ENCODE data around the gene GRM5. TPM values are rescaled to one million over a fixed set of nuclear protein-coding genes. Genes with fewer than 3 reads are reported as not detected.

The GRM5 gene
- total RNA-seq, 4 donors from 2014 or later, result 0.16 to 0.44 (median 0.19) TPM; not detected in 1

DNA sequence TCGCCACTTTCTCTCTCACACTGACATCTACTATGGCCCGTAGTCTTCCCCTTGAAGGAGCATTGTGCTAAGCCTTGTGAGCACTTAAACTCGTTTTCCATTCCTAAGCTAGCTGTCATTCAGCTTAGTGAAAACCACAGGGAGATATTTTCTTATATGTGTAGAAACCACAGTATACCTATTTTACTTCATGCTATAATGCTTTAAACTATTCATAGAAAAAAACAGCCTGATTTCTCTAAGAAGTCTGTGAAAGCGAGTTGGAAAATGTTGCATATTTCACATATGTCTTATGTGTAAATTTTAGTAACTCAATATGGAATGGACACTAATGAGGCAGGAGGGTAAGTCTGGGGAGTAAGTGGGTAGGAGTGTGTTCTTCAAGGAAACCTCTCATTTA, 534.0 kb downstream of the GRM5 start:
- TF ChIP-seq, protein P1, sequence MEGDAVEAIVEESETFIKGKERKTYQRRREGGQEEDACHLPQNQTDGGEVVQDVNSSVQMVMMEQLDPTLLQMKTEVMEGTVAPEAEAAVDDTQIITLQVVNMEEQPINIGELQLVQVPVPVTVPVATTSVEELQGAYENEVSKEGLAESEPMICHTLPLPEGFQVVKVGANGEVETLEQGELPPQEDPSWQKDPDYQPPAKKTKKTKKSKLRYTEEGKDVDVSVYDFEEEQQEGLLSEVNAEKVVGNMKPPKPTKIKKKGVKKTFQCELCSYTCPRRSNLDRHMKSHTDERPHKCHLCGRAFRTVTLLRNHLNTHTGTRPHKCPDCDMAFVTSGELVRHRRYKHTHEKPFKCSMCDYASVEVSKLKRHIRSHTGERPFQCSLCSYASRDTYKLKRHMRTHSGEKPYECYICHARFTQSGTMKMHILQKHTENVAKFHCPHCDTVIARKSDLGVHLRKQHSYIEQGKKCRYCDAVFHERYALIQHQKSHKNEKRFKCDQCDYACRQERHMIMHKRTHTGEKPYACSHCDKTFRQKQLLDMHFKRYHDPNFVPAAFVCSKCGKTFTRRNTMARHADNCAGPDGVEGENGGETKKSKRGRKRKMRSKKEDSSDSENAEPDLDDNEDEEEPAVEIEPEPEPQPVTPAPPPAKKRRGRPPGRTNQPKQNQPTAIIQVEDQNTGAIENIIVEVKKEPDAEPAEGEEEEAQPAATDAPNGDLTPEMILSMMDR (IDR thresholded peaks at IDR 0.05; ENCODE audit: low read depth), result no peak

GRCh38 chr11:88529426-88529825, 536.4 kb downstream of the GRM5 start:
- TF ChIP-seq, protein P1 (IDR thresholded peaks at IDR 0.05; ENCODE audit: low read depth), result no peak

DNA sequence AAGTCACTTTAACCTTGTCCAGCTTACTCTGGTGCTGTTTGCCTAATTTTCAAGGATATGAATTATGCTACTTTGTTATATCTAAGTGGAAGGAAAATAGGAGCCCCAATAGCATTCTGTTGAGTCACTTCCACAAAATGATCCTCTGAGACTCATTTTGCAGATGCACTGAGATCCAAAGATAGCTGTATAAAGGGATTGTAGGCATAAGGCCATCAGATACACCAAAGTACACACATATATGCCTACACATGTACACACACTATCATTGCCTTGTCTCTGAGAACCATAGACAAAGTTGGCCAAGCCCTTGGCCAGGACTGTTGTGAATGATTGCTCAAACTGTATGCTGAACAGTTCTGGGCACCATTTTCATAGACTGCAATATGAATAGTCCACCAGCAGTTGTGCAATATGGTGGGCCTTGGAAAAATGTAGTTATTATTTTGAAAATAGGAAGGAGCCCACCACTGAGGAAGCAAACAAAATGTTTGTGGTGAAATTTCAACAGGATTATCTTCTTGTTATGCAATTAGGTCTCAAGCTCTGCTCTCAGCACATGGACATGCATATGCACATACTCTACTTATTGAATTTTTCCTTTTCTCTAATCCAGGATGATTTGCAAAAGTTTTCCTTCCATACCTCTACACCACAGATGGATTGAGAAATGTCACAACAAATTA, 542.3 kb downstream of the GRM5 start:
- TF ChIP-seq, protein P1 (IDR thresholded peaks at IDR 0.05; ENCODE audit: low read depth), result no peak

GRCh38 chr11:88522624-88523385, 543.0 kb downstream of the GRM5 start:
- TF ChIP-seq, protein P1 (IDR thresholded peaks at IDR 0.05; ENCODE audit: low read depth), result no peak

DNA sequence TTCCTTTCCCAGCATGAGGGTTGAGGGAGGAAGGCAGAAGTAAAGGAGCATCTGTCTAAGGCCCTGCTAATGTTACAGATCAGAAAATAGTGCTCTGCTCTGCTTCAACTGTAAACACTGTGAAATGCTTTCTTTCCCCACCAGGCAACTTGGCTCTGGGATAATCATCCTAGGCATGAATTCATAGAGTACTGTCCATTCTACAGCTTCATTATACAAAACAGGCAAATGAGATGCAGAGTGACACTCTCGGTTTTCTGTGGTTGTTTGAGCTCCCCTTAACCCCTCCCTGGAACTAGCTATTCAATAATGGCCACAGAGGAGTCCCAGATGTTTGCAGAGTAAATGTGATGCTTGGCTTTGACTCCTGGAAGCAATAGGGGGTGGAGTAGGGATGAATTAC, 544.0 kb downstream of the GRM5 start:
- TF ChIP-seq, protein P1 (IDR thresholded peaks at IDR 0.05; ENCODE audit: low read depth), result no peak

GRCh38 chr11:88521399-88521798, 544.4 kb downstream of the GRM5 start:
- TF ChIP-seq, protein P1 (IDR thresholded peaks at IDR 0.05; ENCODE audit: low read depth), result no peak

DNA sequence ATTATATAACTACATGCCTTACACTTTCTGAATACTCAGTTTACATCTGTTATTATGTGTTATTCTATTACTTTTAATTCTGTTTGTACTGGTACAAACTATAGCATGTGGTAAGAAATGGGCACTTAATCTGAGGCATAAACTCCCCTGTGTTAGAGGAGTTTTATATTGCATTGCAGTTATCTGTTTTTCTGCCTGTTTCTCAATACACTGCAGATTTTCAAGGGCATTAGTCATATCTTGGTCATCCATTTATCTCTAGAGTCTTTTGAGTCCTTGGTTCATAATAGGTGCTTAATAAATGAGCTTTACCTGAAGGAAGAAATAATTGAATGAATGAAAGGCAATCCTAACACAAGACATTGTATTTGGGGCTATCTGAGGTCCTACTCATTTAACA, 545.4 kb downstream of the GRM5 start:
- TF ChIP-seq, protein P1 (IDR thresholded peaks at IDR 0.05; ENCODE audit: low read depth), result no peak
